Left cardiac atrium (tissue), 4 donors: Measurements from ENCODE around the gene DIP2B. TPM values are rescaled to one million over a fixed set of nuclear protein-coding genes. Genes with fewer than 3 reads are reported as not detected.

ENCODE experiments used
- ATAC-seq, 2 donors: fragments of 200-7000 bp; cut with Tn5 transposase; one replicate each; pipeline ENCODE4 v1.9.1; 2020; ENCODE audit warnings: mild to moderate bottlenecking in 2 of 2, moderate library complexity in 2 of 2
- DNase-seq: peaks from one replicate; pipeline ENCODE4 v3.0.0-alpha.2; 2020
- intact Hi-C, 2 donors: fragments of 100-400 bp; cut with DNase I; formaldehyde crosslinking; loops; one replicate each; pipeline versions ENCODE4 v1.14.1 to v1.15.1; 2022 to 2023
- total RNA-seq, 2 donors: library from RNA; stranded (reverse); fragmentation: NEBNext Ultra II Directional; extraction: Animal tissue kit (Norgen Biotek cat#: 25700); gene quantifications; one replicate each; pipeline ENCODE4 v1.2.1, GENCODE V29; 2021
- donor health status: DM: no; HTN: yes; CAD: no.
- donor health status: DM: no; HTN: yes; CAD: no; lungs with severe emphysema.
- donor health status: DM: yes; HTN: yes; CAD: no.
- donor health status: Dilated cardiomyopathy.

The DIP2B gene
- total RNA-seq, 2 donors from 2014 or later, result 12.7 to 12.8 TPM

DNA sequence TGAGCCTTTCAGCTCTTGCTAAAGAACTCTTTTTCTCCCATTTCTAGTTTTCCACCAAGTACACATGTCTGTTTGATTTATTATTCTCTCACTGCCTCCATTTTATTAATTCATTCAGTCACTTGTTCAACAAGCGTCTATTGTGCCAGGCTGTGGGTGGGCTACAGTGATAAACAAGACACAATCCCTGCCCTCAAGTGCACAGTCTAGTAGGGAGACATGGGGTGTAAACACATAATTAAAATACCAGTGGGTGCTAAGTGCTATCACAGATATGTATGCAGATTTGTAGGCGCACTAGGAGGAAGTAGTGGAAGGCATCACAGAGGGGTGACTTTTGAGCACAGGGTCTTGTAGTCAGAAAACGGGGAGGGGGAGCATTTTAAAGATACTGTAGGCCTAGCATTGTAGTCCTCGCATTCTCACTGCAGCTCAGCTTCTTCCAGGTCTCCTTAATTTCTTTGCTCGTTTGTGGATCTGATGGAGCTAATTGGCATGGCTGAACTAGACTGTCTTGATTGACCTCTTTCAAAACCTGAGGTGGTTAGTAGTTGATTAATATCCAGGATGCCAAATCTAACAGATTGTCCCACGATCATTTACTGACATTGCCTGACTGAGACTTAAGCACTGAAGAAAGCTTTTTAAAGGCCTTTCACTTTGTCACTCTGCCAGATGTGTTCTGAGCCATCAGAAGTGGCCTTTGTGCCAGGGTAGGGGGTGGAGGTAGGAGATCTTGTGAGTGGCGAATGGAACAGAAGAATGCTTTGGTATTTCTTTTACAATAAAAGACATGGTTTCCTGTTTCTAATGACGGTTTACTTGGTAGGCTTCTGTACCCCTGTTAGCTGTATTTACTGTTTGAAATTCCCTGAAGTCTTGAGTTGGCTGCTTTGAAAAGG lies 116.9 kb downstream of the DIP2B start:
- intact Hi-C loops, result no loop called here
- DNase-seq (no peak), ATAC-seq (peak in 1 of 2 donors; percentile 18)

DNA sequence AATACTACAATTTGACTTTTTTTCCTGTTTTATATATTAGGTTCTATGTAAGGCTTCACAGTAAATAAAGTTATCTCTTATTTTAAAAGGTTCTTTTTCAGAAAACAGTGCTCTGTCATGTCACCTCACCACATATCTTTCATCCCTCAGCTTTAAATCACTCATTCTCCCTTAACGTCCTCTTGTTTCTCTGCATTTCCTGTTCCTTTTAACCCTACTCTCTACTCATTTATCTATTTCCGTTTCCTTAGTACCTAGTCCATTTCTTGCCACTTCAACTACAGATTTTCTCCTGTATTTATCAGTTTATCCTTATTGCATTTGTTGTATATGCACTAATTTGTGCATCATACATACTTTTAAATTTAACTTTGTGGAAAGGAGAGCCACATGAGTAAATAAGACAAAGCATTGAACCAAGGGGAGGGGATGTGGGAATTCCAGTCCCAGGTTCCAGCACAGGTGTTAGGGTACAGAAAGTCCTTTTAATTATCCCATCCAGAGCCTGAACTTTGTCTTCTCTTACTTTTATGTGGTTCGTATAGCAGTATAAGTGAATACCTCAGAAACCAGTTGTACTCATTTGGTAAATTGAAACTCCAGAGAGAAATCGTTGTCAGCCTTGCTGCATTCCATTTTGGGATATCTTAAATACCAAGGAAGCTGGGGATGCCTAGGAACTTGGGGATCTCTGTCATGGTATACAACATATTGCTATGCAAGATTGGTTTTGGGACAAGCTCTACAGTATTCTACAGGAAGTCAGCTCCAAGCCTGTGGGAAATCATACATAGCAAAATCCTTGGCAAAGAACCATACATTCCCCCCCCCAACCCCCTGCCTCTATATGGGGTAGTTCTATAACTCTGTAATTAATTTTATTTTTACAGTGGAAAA lies 120.5 kb downstream of the DIP2B start:
- DNase-seq (no peak), ATAC-seq (no peak)
- intact Hi-C loops, result no loop called here

DNA sequence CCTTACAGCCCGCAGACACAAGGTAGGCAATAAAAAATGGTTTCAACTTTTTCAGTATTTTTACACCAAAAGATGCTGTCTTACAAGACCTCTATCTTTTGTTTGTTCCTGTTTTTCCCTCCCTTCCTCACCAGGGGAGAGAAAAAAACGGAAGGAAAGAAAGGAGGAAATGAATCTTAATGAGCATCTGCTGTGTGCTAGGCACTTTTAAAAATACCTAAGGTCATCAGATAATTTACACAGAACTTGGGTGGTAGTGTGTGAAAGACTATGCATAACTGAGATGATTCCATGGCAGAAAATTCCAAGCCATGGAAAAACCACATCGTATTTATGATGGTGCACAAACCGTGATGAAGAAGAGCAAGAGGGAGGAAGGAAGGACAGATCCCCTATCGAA lies 121.2 kb downstream of the DIP2B start:
- no peak for DNase-seq
- ATAC-seq, result peak in 1 of 2 donors; percentile 48
- intact Hi-C loops, result no loop called here

DNA sequence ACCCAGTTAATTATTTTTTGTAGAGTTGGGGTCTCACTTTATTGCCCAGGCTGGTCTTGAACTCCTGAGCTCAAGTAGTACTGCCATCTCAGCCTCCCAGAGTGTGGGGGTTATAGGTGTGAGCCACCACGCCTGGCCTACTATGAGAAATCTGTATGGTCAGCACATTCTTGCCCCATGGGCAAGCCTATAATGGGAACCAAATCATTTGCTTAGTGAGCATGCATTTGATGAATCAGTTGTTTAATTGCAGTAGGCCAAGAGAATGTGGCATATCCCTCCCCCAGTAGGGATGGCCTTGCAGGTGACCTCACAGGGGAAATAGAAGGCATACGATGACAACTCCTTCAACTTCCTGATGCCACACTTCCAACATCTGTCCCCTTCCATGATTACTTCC lies 122.7 kb downstream of the DIP2B start:
- DNase-seq, result no peak
- ATAC-seq, result no peak

DNA sequence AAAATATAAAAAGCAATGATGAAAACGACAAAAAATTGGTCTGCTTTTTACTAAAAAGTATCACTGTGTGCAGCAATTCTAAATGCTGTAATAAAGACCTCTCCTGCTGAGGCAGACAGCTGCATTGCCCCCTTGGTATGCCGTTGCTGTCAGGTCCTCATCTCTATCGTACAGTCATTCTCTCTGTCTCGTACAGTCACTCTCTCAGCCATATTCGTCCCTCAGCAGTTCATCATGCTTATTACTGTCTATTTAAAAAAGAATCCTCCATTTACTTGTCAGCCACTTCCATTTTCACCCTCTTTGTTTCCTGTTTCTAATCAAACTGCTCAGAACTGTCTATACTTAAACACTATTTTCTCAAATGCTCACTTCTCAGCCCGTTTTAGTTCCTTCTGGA lies 123.6 kb downstream of the DIP2B start:
- intact Hi-C loops, result no loop called here
- DNase-seq (no peak), ATAC-seq (no peak)

More for the DNA sequence above, 122.7 kb downstream of the DIP2B start:
- intact Hi-C loops, result no loop called here

DNA sequence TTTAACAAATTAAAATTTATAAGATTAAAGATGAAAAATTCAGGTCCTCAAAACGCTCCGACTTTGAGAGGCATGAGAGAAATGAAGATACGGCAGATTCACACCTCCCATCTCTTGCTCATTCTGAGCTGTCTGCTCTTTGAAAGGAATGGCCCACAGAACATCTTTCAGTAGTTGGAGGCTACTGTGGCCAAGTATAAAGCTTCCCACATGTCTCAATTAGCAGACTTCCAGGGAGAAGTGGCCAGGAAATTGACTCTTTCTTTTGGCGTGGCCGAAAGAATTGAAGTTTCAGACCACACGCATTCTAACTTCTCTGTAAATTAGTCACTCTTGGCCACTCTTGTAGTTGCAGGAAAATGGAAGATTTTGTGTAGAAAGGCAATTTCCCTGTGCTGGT lies 129.2 kb downstream of the DIP2B start:
- intact Hi-C loops, result no loop called here
- DNase-seq, result no peak

DNA sequence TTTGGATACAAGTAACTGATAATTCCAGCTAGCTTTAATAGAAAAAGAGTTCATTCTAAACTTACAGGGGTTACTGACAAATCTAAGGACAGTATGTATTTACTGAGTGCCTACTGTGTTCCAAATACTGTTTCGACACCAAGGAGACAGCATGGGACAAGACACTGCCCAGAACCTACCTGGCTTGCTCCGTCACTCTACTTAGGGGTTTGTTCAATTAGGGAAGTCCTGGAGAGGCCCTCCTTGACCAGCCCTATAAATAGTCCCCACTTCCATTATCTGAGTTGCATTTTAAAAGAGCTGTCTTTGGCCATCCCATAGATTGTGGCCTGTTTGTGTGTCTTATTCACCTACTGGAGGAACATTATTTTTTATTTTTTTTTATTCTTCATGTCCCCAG lies 129.6 kb downstream of the DIP2B start:
- peak in 1 of 2 donors; percentile 41 for ATAC-seq

More for the DNA sequence above, 129.2 kb downstream of the DIP2B start:
- peak in 1 of 2 donors; percentile 51 for ATAC-seq

DNA sequence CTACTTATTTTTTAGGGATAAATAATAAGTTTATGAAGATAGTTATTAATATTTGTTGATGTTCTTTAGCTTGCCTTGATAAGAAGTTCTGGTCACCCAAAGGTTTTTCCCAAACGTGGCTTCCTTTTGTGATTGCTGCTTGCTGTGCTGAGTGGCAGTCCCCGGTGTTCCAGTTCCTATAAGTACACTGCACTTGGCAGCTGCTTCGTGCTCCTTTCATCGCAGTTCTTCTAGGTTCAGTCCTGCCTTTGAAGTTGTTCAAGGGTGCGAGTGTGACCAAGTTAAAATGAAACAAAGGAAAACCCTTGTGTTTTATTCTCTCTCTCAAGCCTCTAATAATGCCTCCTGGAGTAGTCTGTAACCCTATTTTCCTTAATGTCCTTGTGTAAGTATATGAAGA lies 130.6 kb downstream of the DIP2B start:
- intact Hi-C loops, result loop anchor here in 1 of 2 donors (5.0 kb wide), 1 partner anchor 133 kb away; the partner anchor contains the start of gene DIP2B
- no peak for DNase-seq
- ATAC-seq, result no peak

More for the DNA sequence above, 129.6 kb downstream of the DIP2B start:
- intact Hi-C loops, result no loop called here
- no peak for DNase-seq

DNA sequence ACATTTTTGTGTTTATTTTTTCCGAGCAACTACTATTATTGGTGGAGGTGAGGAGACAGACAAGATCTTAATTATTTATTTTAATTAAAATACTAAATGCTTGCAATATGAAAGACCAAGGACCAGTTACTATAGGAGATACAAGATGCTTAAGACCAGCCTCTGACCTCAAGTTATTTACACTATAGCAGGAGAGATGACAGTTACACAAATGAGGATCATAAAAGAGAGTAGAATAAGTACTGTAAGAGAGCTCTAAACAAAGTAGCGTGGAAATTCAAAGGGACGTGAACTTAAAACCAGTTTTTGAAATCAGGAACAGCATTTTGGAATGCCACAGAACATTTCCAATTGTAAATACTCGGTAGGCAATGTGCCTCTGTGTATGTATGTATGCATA lies 131.1 kb downstream of the DIP2B start:
- intact Hi-C loops, result loop anchor here in 1 of 2 donors (5.0 kb wide), 1 partner anchor 134 kb away; the partner anchor contains the start of gene DIP2B
- ATAC-seq (no peak), DNase-seq (no peak)

DNA sequence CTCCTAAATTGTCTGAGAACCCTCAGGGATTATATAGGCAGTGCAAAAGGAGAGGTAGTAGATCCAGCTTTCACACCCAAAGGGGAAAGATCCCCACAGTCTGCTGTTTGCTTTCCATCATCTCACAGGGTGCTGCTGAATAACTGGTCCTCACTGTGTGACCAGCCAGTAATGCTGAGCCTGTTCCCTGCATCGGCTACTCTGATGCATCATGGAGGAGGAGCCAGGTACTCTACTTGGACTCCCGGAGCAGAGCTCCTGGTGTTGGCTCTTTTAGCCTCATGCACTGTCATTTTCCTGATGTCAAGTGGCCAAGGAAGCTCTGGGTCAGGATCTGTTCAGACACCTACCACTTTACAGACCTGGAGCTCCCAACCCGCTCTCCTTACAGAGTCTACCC lies 131.7 kb downstream of the DIP2B start:
- DNase-seq, result no peak
- intact Hi-C loops, result loop anchor here in 1 of 2 donors (5.0 kb wide), 1 partner anchor 134 kb away; the partner anchor contains the start of gene DIP2B
- no peak for ATAC-seq

DNA sequence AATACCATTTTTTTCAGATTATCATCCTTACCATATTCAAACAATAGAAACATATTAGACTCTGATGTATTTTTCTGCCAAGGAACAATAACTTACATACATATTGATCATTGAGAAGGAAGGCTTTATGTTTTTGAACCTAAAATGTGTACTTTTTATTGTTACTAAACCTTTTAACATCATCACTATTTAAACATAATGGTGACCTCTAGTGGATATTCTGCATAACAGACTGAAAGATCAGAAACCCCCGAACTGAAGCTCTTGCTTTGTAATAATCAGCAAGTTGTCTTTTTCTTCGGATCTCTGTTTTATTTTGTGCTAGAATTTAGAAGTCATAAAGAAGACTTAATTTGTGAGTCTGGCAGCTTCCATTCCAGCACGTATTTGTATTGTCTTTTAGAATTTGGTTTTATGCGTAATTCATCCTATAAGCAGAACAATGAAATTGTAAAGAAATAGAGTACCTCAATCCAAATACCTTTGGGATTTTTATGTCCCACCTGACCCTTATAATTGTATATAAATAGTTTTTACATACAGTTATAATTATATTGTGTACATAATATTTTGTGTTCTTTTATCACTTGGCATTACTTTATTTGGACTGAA lies 133.2 kb downstream of the DIP2B start:
- peak in 1 of 2 donors; percentile 32 for ATAC-seq
- intact Hi-C loops, result loop anchor here (2.0 to 5.0 kb wide), 2 partner anchors 133 to 136 kb away; partner anchors contain the start of gene DIP2B (in 2 of the 2)
- no peak for DNase-seq

DNA sequence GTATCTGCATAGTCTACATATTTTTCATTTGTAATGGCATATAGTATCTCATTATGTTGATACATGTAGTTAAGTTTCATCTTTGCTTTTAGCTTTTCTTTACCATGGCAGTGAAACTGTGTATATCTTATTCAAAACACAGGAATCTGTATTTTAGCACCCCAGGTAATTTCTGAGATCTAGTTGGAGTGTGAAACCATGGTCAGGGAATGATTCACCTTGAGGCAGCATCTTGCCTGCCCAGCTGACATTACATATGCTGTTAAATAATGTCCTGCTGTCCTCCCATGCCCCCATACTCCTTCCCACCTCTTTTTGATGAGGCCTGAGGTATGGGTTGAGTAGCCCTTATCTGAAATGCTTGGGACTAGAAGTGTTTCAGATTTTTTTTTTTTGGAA lies 133.7 kb downstream of the DIP2B start:
- DNase-seq (no peak), ATAC-seq (no peak)
- intact Hi-C loops, result loop anchor here (2.0 to 5.0 kb wide), 2 partner anchors 134 to 136 kb away; partner anchors contain the start of gene DIP2B (in 2 of the 2)

DNA sequence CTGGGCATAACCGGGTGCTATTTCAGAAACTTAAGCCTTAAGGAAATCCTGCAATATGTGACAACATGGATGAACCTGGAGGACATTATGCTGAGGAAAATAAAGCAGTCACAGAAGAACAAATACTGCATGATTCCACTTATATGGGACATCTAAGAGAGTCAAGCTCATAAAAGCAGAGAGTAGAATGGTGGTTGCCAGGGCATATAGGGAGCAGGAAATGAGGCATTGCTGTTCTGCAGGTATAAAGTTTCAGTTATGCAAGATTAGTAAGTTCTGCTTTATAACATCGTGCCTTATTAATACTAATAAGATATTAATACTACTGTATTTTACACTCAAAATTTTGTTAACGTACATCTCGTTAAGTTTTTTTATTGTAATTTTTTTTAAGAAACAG lies 134.9 kb downstream of the DIP2B start:
- intact Hi-C loops, result loop anchor here (2.0 to 5.0 kb wide), 2 partner anchors 135 to 137 kb away; partner anchors contain the start of gene DIP2B (in 2 of the 2)
- ATAC-seq (no peak), DNase-seq (no peak)

DNA sequence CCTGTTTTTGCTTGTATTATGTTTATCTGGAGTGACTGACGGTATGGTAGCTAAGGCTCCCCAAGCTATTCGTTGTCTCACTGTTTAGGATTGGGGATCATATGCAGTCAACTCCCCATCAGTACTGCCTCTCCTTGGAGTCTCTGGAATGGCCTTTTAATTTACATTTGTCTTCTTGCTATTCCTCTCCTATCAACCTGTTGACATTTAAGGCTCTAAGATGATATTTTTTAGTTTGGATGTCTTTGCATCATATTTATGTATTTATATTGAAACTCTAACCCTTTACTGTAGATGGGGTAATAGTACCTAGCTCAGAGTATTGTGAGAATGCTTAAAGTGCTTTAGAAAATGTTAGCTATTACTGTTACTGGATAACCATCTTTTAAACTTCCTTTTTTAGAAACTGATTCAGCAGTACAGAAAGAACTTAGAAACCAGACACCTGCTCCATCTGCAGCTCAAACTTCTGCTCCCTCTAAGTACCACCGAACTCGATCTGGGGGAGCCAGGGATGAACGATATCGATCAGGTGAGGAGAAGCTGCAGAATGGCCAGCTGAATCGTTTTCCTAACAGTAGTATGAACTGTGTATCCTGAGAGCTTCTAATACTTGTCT lies 135.6 kb downstream of the DIP2B start:
- no peak for DNase-seq
- intact Hi-C loops, result no loop called here
- ATAC-seq, result no peak

DNA sequence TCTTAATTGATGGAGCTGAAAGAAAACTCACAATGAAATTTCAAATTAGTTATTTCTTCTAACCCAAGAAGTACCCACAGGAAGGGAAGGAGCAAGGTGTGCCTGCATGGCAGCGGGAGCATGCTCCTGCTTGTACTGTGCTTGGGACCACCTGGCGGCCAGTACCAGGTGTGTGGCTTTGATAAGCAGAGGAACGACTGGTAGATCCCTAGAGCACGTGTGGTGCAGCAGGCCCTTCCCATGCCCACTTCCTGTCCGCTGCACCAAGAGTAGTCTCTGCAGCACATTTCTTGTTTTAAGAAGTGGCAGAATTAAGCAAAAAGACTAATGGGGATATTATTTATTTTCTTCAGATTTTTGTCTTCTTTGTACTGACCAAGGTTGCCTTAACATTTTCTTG lies 136.8 kb downstream of the DIP2B start:
- intact Hi-C loops, result no loop called here
- no peak for ATAC-seq

DNA sequence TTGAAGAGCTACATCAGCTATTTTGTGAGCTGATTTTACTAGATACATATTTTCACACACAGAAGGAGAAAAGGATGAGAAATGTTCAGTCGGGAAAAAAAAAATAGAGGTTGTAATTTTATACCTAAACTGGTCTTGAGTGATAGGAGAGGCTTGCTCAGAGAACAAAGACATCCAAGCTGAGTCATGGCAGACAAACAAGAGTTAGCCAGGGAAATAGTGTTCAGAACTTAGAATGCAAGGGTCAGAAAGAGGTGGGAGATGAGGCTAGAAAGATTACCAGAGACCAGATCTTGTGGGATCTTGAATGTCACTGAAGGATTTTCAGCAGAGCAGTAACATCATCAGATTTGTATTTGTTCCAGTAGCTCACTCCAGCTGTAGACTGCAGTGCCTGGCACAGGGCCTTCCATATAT lies 137.3 kb downstream of the DIP2B start:
- intact Hi-C loops, result no loop called here
- ATAC-seq (no peak), DNase-seq (no peak)

More for the DNA sequence above, 136.8 kb downstream of the DIP2B start:
- no peak for DNase-seq

DNA sequence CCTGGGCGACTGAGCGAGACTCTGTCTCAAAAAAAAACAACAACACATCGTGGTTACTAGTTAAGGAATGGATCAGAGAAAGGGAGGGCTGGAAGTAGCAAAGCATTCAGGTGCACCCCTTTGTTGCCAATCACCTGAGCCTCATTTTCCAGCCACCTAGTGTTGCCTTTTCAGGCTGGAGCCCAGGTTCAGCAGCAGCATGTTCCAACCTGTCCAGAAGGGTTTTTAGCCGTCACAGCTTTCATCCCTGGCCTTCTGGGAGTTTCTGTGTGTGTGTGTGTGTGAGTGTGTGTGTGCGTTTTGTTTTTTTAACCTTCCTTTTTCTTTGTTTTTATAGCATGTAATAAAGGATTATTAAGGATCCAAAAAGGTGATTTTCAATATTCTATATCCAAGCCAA lies 138.0 kb downstream of the DIP2B start:
- intact Hi-C loops, result no loop called here
- ATAC-seq, result no peak

DNA sequence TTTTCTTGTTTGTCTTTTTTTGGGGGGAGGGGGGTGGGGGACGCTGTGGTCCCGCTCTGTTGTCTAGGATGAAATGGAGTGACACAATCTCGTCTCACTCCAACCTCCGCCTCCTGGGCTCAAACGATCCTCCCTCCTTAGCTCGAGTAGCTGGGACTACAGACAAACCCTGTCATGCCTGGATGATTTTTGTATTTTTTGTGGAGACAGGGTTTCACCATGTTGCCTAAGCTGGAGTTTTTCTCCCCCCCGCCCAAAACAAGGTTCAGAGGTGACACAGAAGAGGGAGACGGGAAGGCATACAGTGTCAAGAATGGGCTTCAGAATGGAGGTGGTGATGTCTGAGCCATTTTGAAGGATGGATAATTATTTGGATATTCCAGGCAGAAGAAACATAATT lies 142.2 kb downstream of the DIP2B start:
- intact Hi-C loops, result no loop called here

More for the DNA sequence above, 138.0 kb downstream of the DIP2B start:
- DNase-seq, result no peak

DNA sequence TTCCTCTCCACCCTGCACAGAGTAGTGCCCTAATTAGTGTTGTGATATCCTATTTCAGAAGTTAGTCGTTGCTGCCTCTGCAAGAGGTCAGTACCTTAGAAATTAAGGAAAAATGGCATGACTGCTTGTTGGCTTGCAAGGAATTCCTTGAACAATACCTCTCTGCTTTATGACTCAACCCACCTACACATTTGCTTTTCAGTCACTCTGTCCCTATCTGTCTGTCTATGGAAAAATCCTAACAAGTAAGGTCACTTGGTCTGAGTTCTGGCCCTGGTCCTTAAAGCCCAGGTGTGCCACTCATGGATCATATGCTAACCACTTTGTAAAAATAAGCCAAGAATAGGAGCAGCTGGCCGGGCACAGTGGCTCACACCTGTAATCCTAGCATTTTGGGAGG lies 142.7 kb downstream of the DIP2B start:
- DNase-seq (no peak), ATAC-seq (no peak)
- intact Hi-C loops, result no loop called here

More for the DNA sequence above, 142.2 kb downstream of the DIP2B start:
- DNase-seq, result no peak
- ATAC-seq, result no peak
